IMR-90 (cell line): ENCODE measurements around the gene CHMP4A. TPM values are rescaled to one million over a fixed set of nuclear protein-coding genes. Genes with fewer than 3 reads are reported as not detected.

ENCODE experiments used
- ATAC-seq: fragments of 200-7000 bp; cut with Tn5 transposase; 2 replicates; pipeline ENCODE4 v1.9.1; 2020; ENCODE audit warnings: low read depth, mild to moderate bottlenecking, moderate library complexity
- BruUV-seq: library from RNA; stranded (reverse); fragments of 400-500 nt; replicated peaks from 2 replicates; lab custom pipeline; 2021; lab: Mats Ljungman, UMichigan
- CTCF ChIA-PET: fragments of 300-600 bp; formaldehyde crosslinking; extraction: SDS; loops from one replicate; lab custom pipeline; 2021; ENCODE audit warnings: antibody characterized with exemption; lab: Yijun Ruan, JAX
- POLR2A ChIA-PET: fragments of 300-600 bp; sonication (Branson Sonifier 250); formaldehyde crosslinking; loops from one replicate; lab custom pipeline; 2022; ENCODE audit warnings: antibody characterized with exemption; ENCODE audit not compliant: unreplicated experiment; lab: Charles Lee
- DNase-seq: peaks from one replicate; pipeline ENCODE4 v3.0.0; 2013
- H2AFZ ChIP-seq: replicated peaks from 2 replicates; pipeline ENCODE3; 2013; ENCODE audit warnings: low read length, mild to moderate bottlenecking; ENCODE audit not compliant: poor library complexity
- H2AK5ac ChIP-seq: 2 replicates; pipeline ENCODE4 v1.6.1; 2013; ENCODE audit warnings: low read depth, low read length, inconsistent platforms
- H2AK9ac ChIP-seq: replicated peaks from 2 replicates; pipeline ENCODE3; 2013; ENCODE audit warnings: mild to moderate bottlenecking, low read depth, low read length, moderate library complexity; ENCODE audit not compliant: poor library complexity
- H2BK120ac ChIP-seq: 2 replicates; pipeline ENCODE4 v1.6.1; 2013; ENCODE audit warnings: low read depth, low read length, inconsistent platforms
- H2BK15ac ChIP-seq: 3 replicates; pipeline ENCODE4 v1.6.1; 2013; ENCODE audit warnings: low read depth, low read length, inconsistent platforms
- H2BK20ac ChIP-seq: 2 replicates; pipeline ENCODE4 v1.6.1; 2013; ENCODE audit warnings: low read depth, mild to moderate bottlenecking, inconsistent platforms, low read length, moderate library complexity
- H2BK5ac ChIP-seq: 2 replicates; pipeline ENCODE4 v1.6.1; 2013; ENCODE audit warnings: mild to moderate bottlenecking, low read depth, low read length, inconsistent platforms; ENCODE audit not compliant: poor library complexity, severe bottlenecking
- H3K14ac ChIP-seq: replicated peaks from 2 replicates; pipeline ENCODE4 v1.6.1; 2013; ENCODE audit warnings: low read depth, low read length, inconsistent platforms
- H3K18ac ChIP-seq: 2 replicates; pipeline ENCODE4 v1.6.1; 2013; ENCODE audit warnings: low read depth, low read length, control low read depth
- H3K23ac ChIP-seq: 2 replicates; pipeline ENCODE4 v1.6.1; 2013; ENCODE audit warnings: low read depth, low read length, inconsistent platforms
- H3K27ac ChIP-seq: 2 replicates; pipeline ENCODE4 v1.5.1; 2013; ENCODE audit warnings: mild to moderate bottlenecking, control low read depth, low read length; ENCODE audit not compliant: insufficient read depth
- H3K27me3 ChIP-seq: 2 replicates; pipeline ENCODE4 v1.6.1; 2013; ENCODE audit warnings: low read length; ENCODE audit not compliant: control insufficient read depth, insufficient read depth
- H3K36me3 ChIP-seq: 2 replicates; pipeline ENCODE4 v1.6.1; 2013; ENCODE audit warnings: low read length, mixed read lengths; ENCODE audit not compliant: control insufficient read depth, insufficient read depth
- H3K4ac ChIP-seq: 2 replicates; pipeline ENCODE4 v1.6.1; 2013; ENCODE audit warnings: low read depth, low read length, inconsistent platforms
- H3K4me1 ChIP-seq: 2 replicates; pipeline ENCODE4 v1.6.1; 2013; ENCODE audit warnings: low read length, mixed read lengths; ENCODE audit not compliant: control insufficient read depth, insufficient read depth
- H3K4me2 ChIP-seq: 2 replicates; pipeline ENCODE4 v1.6.1; 2013; ENCODE audit warnings: low read depth, mild to moderate bottlenecking, control low read depth, low read length, moderate library complexity
- H3K4me3 ChIP-seq: 2 replicates; pipeline ENCODE4 v1.5.1; 2013; ENCODE audit warnings: low read depth, mild to moderate bottlenecking, control low read depth, low read length, moderate library complexity; ENCODE audit not compliant: insufficient read depth
- H3K56ac ChIP-seq: 2 replicates; pipeline ENCODE4 v1.6.1; 2013; ENCODE audit warnings: low read length, inconsistent platforms; ENCODE audit not compliant: insufficient read depth; ENCODE audit errors: extremely low read depth
- H3K79me1 ChIP-seq, 2 experiments: 2 replicates each; pipeline ENCODE4 v1.6.1; 2013; ENCODE audit warnings: low read length in 2 of 2, inconsistent platforms in 1 of 2, low read depth in 1 of 2
- H3K9ac ChIP-seq: 2 replicates; pipeline ENCODE4 v1.6.1; 2013; ENCODE audit warnings: low read depth, low read length, control low read depth
- H3K9me1 ChIP-seq: 2 replicates; pipeline ENCODE4 v1.6.1; 2013; ENCODE audit warnings: low read length, inconsistent platforms; ENCODE audit not compliant: insufficient read depth
- H3K9me3 ChIP-seq: 2 replicates; pipeline ENCODE4 v1.6.1; 2013; ENCODE audit warnings: low read length; ENCODE audit not compliant: control insufficient read depth, insufficient read depth
- H4K20me1 ChIP-seq: 2 replicates; pipeline ENCODE4 v1.6.1; 2013; ENCODE audit warnings: low read length, inconsistent platforms; ENCODE audit not compliant: insufficient read depth
- H4K5ac ChIP-seq: 2 replicates; pipeline ENCODE4 v1.6.1; 2013; ENCODE audit warnings: mild to moderate bottlenecking, low read depth, low read length, control low read depth
- H4K8ac ChIP-seq, 2 experiments: 2 replicates each; pipeline ENCODE4 v1.6.1; 2013; ENCODE audit warnings: low read depth in 2 of 2, low read length in 2 of 2, control low read depth in 1 of 2, inconsistent platforms in 1 of 2
- H4K91ac ChIP-seq: 2 replicates; pipeline ENCODE4 v1.6.1; 2013; ENCODE audit warnings: low read depth, low read length, inconsistent platforms; ENCODE audit not compliant: insufficient read depth
- BHLHE40 ChIP-seq: fragments of 150-350 bp; IDR thresholded peaks from 2 replicates; pipeline ENCODE4 v1.6.1; 2016; ENCODE audit warnings: mild to moderate bottlenecking, low read depth, low read length
- CEBPB ChIP-seq: IDR thresholded peaks from 2 replicates; pipeline ENCODE4 v1.6.1; 2012; ENCODE audit warnings: low read depth, low read length, improper control_type of control experiment
- CHD1 ChIP-seq: IDR thresholded peaks from 2 replicates; pipeline ENCODE4 v1.6.1; 2012; ENCODE audit warnings: low read depth, low read length, improper control_type of control experiment
- CTCF ChIP-seq: conservative IDR thresholded peaks from 2 replicates; pipeline ENCODE4 v1.5.1; 2012; ENCODE audit warnings: mild to moderate bottlenecking, low read depth, low read length, improper control_type of control experiment
- ELK1 ChIP-seq: fragments of 150-350 bp; IDR thresholded peaks from 2 replicates; pipeline ENCODE4 v1.6.1; 2016; ENCODE audit warnings: low read depth, mild to moderate bottlenecking, low read length, moderate library complexity, borderline replicate concordance
- FOS ChIP-seq: fragments of 150-350 bp; IDR thresholded peaks from 2 replicates; pipeline ENCODE4 v1.6.1; 2016; ENCODE audit warnings: low read depth, low read length
- MAFK ChIP-seq: IDR thresholded peaks from 2 replicates; pipeline ENCODE4 v1.6.1; 2012; ENCODE audit warnings: low read depth, low read length, improper control_type of control experiment
- MAZ ChIP-seq: IDR thresholded peaks from 2 replicates; pipeline ENCODE4 v1.6.1; 2012; ENCODE audit warnings: low read depth, mild to moderate bottlenecking, low read length, improper control_type of control experiment, moderate library complexity, borderline replicate concordance
- MXI1 ChIP-seq: IDR thresholded peaks from 2 replicates; pipeline ENCODE4 v1.6.1; 2012; ENCODE audit warnings: low read depth, mild to moderate bottlenecking, low read length, moderate library complexity, borderline replicate concordance
- POLR2A ChIP-seq: IDR thresholded peaks from 2 replicates; pipeline ENCODE4 v1.6.1; 2012; ENCODE audit warnings: mild to moderate bottlenecking, low read depth, low read length
- RAD21 ChIP-seq: IDR thresholded peaks from 2 replicates; pipeline ENCODE4 v1.6.1; 2012; ENCODE audit warnings: low read length, improper control_type of control experiment
- RCOR1 ChIP-seq: IDR thresholded peaks from 2 replicates; pipeline ENCODE4 v1.6.1; 2012; ENCODE audit warnings: mild to moderate bottlenecking, low read length, improper control_type of control experiment; ENCODE audit not compliant: insufficient replicate concordance
- RFX5 ChIP-seq: IDR thresholded peaks from 2 replicates; pipeline ENCODE4 v1.8.0; 2012; ENCODE audit warnings: low read depth, mild to moderate bottlenecking, low read length, moderate library complexity
- SMC3 ChIP-seq: fragments of 150-350 bp; IDR thresholded peaks from 2 replicates; pipeline ENCODE4 v1.6.1; 2016; ENCODE audit warnings: low read depth, mild to moderate bottlenecking, antibody characterized with exemption, low read length, moderate library complexity
- USF2 ChIP-seq: fragments of 150-350 bp; IDR thresholded peaks from 2 replicates; pipeline ENCODE4 v1.6.1; 2017; ENCODE audit warnings: mild to moderate bottlenecking, antibody characterized with exemption, low read length, low read depth
- WGBS, 2 experiments: methylation state at CpG; one replicate each; pipeline versions ENCODE4 v1.1.5 to v1.1.7; 2013; ENCODE audit warnings: missing lambda C conversion rate in 2 of 2; ENCODE audit not compliant: insufficient read length in 1 of 2; ENCODE audit errors: extremely low coverage in 2 of 2; 5-methylcytosine and 5-hydroxymethylcytosine counted together
- dilution Hi-C: fragments of 300-500 bp; cut with HindIII; formaldehyde crosslinking; loops from one replicate; pipeline ENCODE4 v1.14.3; 2018; ENCODE audit warnings: low sequenced_read_pairs; ENCODE audit not compliant: unreplicated experiment
- in situ Hi-C: fragments of 300-500 bp; cut with MboI; formaldehyde crosslinking; loops from 3 replicates; pipeline ENCODE4 v1.14.3; 2019; ENCODE audit warnings: low sequenced_read_pairs, inconsistent platforms, mixed read lengths
- intact Hi-C: fragments of 100-400 bp; cut with micrococcal nuclease; formaldehyde crosslinking; loops from 2 replicates; pipeline ENCODE4 v1.10.0; 2022
- polyA plus RNA-seq, 3 experiments: library from polyadenylated mRNA; depleted of rRNA; stranded (reverse); fragments of >200 nt; gene quantifications; 2 replicates each; pipeline ENCODE4 v1.2.3, GENCODE V29; 2012; ENCODE audit warnings: low replicate concordance in 1 of 3
- total RNA-seq: library from RNA; depleted of rRNA; stranded (reverse); fragments of >200 nt; gene quantifications from 2 replicates; pipeline ENCODE4 v1.2.3, GENCODE V29; 2012

CHMP4A gene
- total and polyA plus RNA-seq, 2 of the 4 experiments (the other 2 are of a cell fraction) = 22.0 to 63.8 TPM

GRCh38 chr14:24177041-24177825 is 36.1 kb downstream of the CHMP4A start:
- TF ChIP-seq FOS (no peak), RFX5 (no peak), MAZ (no peak), RCOR1 (no peak), CEBPB (no peak), ELK1 (no peak), MXI1 (no peak), SMC3 (no peak), BHLHE40 (no peak), CHD1 (no peak), RAD21 (no peak), POLR2A (no peak), MAFK (no peak), USF2 (no peak), CTCF (no peak)
- dilution Hi-C loops (no loop called here), intact Hi-C loops (no loop called here), in situ Hi-C loops (no loop called here)
- no peak overlapping the region for H3K27ac ChIP-seq
- no peak overlapping the region for H4K5ac ChIP-seq
- H3K36me3 ChIP-seq = peaks cover 60% of the 10 kb centered on the region
- no peak overlapping the region for H3K4me3 ChIP-seq
- H3K4me1 ChIP-seq = peaks cover 2% of the 10 kb centered on the region; the same call in 1 of the 2 replicates
- no peak overlapping the region for H2BK120ac ChIP-seq
- no TSS peak for BruUV-seq
- ATAC-seq (no peak), DNase-seq (no peak)
- H3K9ac ChIP-seq = no peak overlapping the region
- no peaks in the 10 kb centered on the region; a peak in 1 of 4 replicates for H3K79me1 ChIP-seq
- no peak overlapping the region for H2AFZ ChIP-seq
- H4K20me1 ChIP-seq = no peaks in the 10 kb centered on the region
- no peaks in the 10 kb centered on the region for H3K27me3 ChIP-seq
- H3K9me1 ChIP-seq = no peaks in the 10 kb centered on the region
- H2BK15ac ChIP-seq = no peak overlapping the region
- no peak overlapping the region for H2AK5ac ChIP-seq
- no peak overlapping the region for H4K8ac ChIP-seq
- H2BK20ac ChIP-seq = no peak overlapping the region
- H2BK5ac ChIP-seq = no peak overlapping the region
- H3K4ac ChIP-seq = no peak overlapping the region
- H3K18ac ChIP-seq = no peak overlapping the region
- CTCF ChIA-PET = interaction anchor here (0.7 kb wide), 1 partner anchor 16 kb away, joined by 3 read pairs; the partner anchor contains the start of gene IRF9
- H3K23ac ChIP-seq = no peak overlapping the region
- H3K9me3 ChIP-seq = no peaks in the 10 kb centered on the region
- H3K56ac ChIP-seq = no peak overlapping the region
- no CpG with 5 or more reads among the region's 12 CpGs for WGBS, 2 experiments
- no peak overlapping the region for H2AK9ac ChIP-seq
- POLR2A ChIA-PET = no interaction called here
- no peak overlapping the region for H3K14ac ChIP-seq
- H3K4me2 ChIP-seq = no peak overlapping the region
- no peak overlapping the region for H4K91ac ChIP-seq
